Astrocyte (in vitro differentiated cells and primary cell): ENCODE data around the gene CYP21A2. TPM values are rescaled to one million over a fixed set of nuclear protein-coding genes. Genes with fewer than 3 reads are reported as not detected.

Experiments used
- DNase-seq: peaks from one replicate; pipeline ENCODE4 v3.0.0-alpha.2; 2010; ENCODE audit warnings: low read depth
- FAIRE-seq: peaks from 2 replicates; lab custom pipeline; 2011; peaks lifted over from hg19 to GRCh38; lab: Jason Lieb, UNC
- H2AFZ ChIP-seq: 2 replicates; pipeline ENCODE4 v1.6.0; 2012; ENCODE audit warnings: low read depth, low read length, inconsistent platforms
- H3K27ac ChIP-seq: 2 replicates; pipeline ENCODE4 v1.5.1; 2011; ENCODE audit warnings: low read depth, low read length, inconsistent platforms
- H3K27me3 ChIP-seq: 2 replicates; pipeline ENCODE4 v1.6.0; 2011; ENCODE audit warnings: low read length, inconsistent platforms; ENCODE audit not compliant: insufficient read depth
- H3K36me3 ChIP-seq: 2 replicates; pipeline ENCODE4 v1.5.1; 2011; ENCODE audit warnings: low read length, inconsistent platforms; ENCODE audit not compliant: insufficient read depth
- H3K4me1 ChIP-seq: 2 replicates; pipeline ENCODE4 v1.5.1; 2011; ENCODE audit warnings: low read length, inconsistent platforms; ENCODE audit not compliant: insufficient read depth
- H3K4me2 ChIP-seq: 2 replicates; pipeline ENCODE4 v1.6.0; 2012; ENCODE audit warnings: low read length, inconsistent platforms
- H3K4me3 ChIP-seq: 2 replicates; pipeline ENCODE4 v1.5.1; 2011; ENCODE audit warnings: low read depth, mild to moderate bottlenecking, low read length, inconsistent platforms; ENCODE audit not compliant: insufficient read depth
- H3K79me2 ChIP-seq: 2 replicates; pipeline ENCODE4 v1.6.0; 2012; ENCODE audit warnings: mild to moderate bottlenecking, low read length, inconsistent platforms; ENCODE audit not compliant: insufficient read depth
- H3K9ac ChIP-seq: 2 replicates; pipeline ENCODE4 v1.6.0; 2012; ENCODE audit warnings: mild to moderate bottlenecking, low read length, inconsistent platforms
- H3K9me3 ChIP-seq: 2 replicates; pipeline ENCODE4 v1.5.1; 2012; ENCODE audit warnings: low read depth, mild to moderate bottlenecking, low read length, inconsistent platforms; ENCODE audit not compliant: insufficient read depth
- H4K20me1 ChIP-seq: 2 replicates; pipeline ENCODE4 v1.6.0; 2012; ENCODE audit warnings: low read length, inconsistent platforms; ENCODE audit not compliant: insufficient read depth
- H3K27ac Mint-ChIP-seq: one replicate; pipeline ENCODE4 v1.8.0; 2021; ENCODE audit warnings: mild to moderate bottlenecking, mixed read lengths; ENCODE audit not compliant: unreplicated experiment
- H3K27me3 Mint-ChIP-seq: one replicate; pipeline ENCODE4 v1.8.0; 2021; ENCODE audit warnings: low read depth, mixed read lengths; ENCODE audit not compliant: unreplicated experiment
- H3K36me3 Mint-ChIP-seq: one replicate; pipeline ENCODE4 v1.8.0; 2021; ENCODE audit warnings: low read depth, mixed read lengths; ENCODE audit not compliant: unreplicated experiment
- H3K4me1 Mint-ChIP-seq: one replicate; pipeline ENCODE4 v1.8.0; 2021; ENCODE audit warnings: low read depth, mixed read lengths; ENCODE audit not compliant: unreplicated experiment
- H3K4me3 Mint-ChIP-seq: one replicate; pipeline ENCODE4 v1.8.0; 2021; ENCODE audit warnings: mild to moderate bottlenecking, moderate library complexity, mixed read lengths; ENCODE audit not compliant: unreplicated experiment
- H3K9me3 Mint-ChIP-seq: one replicate; pipeline ENCODE4 v1.8.0; 2021; ENCODE audit warnings: mild to moderate bottlenecking, mixed read lengths; ENCODE audit not compliant: unreplicated experiment
- EZH2 ChIP-seq: IDR thresholded peaks from 2 replicates; pipeline ENCODE4 v1.6.1; 2012; ENCODE audit warnings: mild to moderate bottlenecking, low read length, inconsistent platforms; ENCODE audit not compliant: insufficient read depth
- total RNA-seq: library from RNA; stranded (reverse); gene quantifications from 2 replicates; pipeline ENCODE4 v1.2.1, GENCODE V29; 2021
- TF ChIP-seq, protein P1 (sequence below): IDR thresholded peaks from 2 replicates; pipeline ENCODE4 v1.5.1; 2011; ENCODE audit warnings: low read depth, mild to moderate bottlenecking, inconsistent platforms, low read length, moderate library complexity; ENCODE audit not compliant: insufficient read depth

CYP21A2 gene
- total RNA-seq, 1 donor from 2014 or later, result 0.11 TPM

DNA sequence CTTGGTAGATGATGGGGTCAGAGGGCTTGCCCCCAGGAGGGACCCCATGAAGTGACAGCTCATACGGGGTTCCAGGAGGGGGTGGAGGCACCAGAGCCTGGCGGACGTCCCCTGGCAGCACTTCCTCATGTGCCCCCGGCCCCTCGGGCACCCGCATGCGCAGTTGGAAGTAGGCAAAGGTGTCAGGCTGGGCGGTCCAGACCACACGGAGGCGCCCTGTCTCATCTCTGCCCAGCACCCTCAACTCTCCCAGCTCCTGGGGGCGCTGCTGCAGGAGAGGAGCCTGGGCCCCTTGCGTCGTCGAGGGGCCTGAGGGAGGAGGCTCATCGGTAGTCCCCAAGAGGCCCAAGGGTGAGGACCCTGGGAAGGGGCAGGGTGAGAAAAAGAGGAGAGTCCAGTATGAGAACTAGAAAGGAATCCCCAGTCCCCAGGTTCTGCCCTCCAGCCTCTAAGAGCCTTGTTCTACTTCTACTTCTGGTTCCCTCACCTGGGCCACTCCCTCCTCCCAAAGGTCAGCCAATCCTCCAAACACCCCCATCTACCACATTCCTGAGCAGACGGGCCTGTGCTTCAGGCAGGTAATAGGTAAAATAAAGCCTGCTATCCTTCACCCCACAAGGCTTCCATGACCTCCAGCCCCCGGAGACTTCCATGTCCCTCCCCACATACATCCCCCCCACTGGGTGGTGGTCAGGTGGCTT lies 47.7 kb downstream of the CYP21A2 start:
- Histone ChIP-seq H3K27me3 (peaks cover 64% of the 10 kb centered on the region), H3K9me3 (no peaks in the 10 kb centered on the region), H3K27ac (no peak overlapping the region), H3K4me1 (peaks cover 38% of the 10 kb centered on the region), H2AFZ (no peak overlapping the region), H3K4me3 (no peak overlapping the region), H3K4me2 (peak overlapping the region; percentile 10), H4K20me1 (peaks cover 43% of the 10 kb centered on the region), H3K36me3 (no peaks in the 10 kb centered on the region), H3K79me2 (no peaks in the 10 kb centered on the region), H3K9ac (no peak overlapping the region)
- Mint-ChIP-seq H3K36me3 (peaks cover 2% of the 10 kb centered on the region), H3K4me1 (peaks cover 11% of the 10 kb centered on the region), H3K27ac (no peak overlapping the region), H3K9me3 (peaks cover 5% of the 10 kb centered on the region), H3K27me3 (peaks cover 82% of the 10 kb centered on the region), H3K4me3 (no peak overlapping the region)
- TF ChIP-seq, protein P1, sequence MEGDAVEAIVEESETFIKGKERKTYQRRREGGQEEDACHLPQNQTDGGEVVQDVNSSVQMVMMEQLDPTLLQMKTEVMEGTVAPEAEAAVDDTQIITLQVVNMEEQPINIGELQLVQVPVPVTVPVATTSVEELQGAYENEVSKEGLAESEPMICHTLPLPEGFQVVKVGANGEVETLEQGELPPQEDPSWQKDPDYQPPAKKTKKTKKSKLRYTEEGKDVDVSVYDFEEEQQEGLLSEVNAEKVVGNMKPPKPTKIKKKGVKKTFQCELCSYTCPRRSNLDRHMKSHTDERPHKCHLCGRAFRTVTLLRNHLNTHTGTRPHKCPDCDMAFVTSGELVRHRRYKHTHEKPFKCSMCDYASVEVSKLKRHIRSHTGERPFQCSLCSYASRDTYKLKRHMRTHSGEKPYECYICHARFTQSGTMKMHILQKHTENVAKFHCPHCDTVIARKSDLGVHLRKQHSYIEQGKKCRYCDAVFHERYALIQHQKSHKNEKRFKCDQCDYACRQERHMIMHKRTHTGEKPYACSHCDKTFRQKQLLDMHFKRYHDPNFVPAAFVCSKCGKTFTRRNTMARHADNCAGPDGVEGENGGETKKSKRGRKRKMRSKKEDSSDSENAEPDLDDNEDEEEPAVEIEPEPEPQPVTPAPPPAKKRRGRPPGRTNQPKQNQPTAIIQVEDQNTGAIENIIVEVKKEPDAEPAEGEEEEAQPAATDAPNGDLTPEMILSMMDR, result no peak
- no peak for TF ChIP-seq EZH2
- FAIRE-seq, result no peak
- DNase-seq, result no peak

DNA sequence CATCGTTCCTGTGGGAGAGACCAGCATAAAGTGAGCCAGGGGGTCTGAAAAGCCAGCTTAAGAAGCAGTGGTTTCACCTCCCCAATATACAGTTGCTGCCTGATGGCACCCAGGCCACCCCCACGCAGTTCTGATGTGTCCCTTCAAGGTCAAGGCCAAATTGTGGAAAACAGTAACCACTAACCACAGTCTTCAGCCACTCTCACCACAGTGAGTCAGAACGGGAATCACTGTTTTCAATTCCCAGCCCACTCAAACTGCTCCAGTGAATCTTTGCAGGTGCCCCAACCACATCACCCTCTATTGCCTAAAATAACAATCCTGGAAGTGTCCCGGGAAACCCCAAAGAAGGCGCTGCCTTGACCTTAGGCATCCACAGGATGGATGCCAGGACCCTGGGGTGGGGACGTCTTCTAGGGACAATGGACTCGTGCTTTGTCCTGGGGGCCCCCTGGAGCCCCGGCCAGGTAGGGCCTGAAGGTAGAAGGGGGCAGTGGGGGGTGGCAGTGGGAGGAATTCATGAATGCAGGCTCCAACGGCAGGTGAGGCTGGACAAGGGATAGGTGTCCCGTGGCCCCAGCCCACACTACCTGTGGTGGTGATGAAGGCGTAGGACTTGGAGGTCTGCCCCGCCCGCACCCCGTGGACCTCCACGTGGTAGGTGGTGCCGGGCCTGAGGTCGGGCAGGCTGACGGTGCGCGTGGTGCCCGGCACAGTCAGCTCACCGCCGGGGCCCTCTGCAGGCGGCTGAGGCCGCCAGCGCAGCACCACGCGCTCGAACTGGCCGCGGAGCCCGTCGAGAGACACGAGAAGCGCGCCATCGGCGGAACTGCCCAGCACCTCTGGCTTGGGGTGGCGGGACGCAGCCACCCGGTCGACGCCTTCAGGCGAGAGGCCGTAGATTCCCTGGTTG lies 48.7 kb downstream of the CYP21A2 start:
- H3K36me3 Mint-ChIP-seq, result peaks cover 2% of the 10 kb centered on the region
- H3K4me1 Mint-ChIP-seq, result peaks cover 7% of the 10 kb centered on the region
- Histone ChIP-seq H3K4me3 (no peak overlapping the region), H3K79me2 (no peaks in the 10 kb centered on the region), H3K27me3 (peaks cover 72% of the 10 kb centered on the region), H3K27ac (no peak overlapping the region), H3K36me3 (no peaks in the 10 kb centered on the region), H2AFZ (no peak overlapping the region), H4K20me1 (peaks cover 43% of the 10 kb centered on the region), H3K9me3 (no peaks in the 10 kb centered on the region), H3K9ac (no peak overlapping the region), H3K4me2 (peak overlapping the region; percentile 10), H3K4me1 (peaks cover 28% of the 10 kb centered on the region)
- DNase-seq (peak; percentile 85), FAIRE-seq (peak; percentile 32)
- no peak overlapping the region for H3K4me3 Mint-ChIP-seq
- H3K27me3 Mint-ChIP-seq, result peaks cover 85% of the 10 kb centered on the region
- peaks cover 5% of the 10 kb centered on the region for H3K9me3 Mint-ChIP-seq
- H3K27ac Mint-ChIP-seq, result no peak overlapping the region
- TF ChIP-seq EZH2, result no peak
- TF ChIP-seq, protein P1, result no peak
